GM23248 (cell line): Measurements from ENCODE around the gene UNC50.

ENCODE experiments used
- EZH2 ChIP-seq: fragments of 200-600 bp; sonication (generic); IDR thresholded peaks from 2 replicates; pipeline ENCODE4 v1.6.1; 2018; ENCODE audit warnings: antibody characterized with exemption, mild to moderate bottlenecking; ENCODE audit not compliant: insufficient read depth, poor library complexity, severe bottlenecking
- EZH2phosphoT487 ChIP-seq: fragments of 200-600 bp; sonication (generic); IDR thresholded peaks from 2 replicates; pipeline ENCODE4 v1.6.1; 2018; ENCODE audit warnings: antibody characterized with exemption, moderate library complexity, mild to moderate bottlenecking, low read depth; ENCODE audit not compliant: insufficient read depth

DNA sequence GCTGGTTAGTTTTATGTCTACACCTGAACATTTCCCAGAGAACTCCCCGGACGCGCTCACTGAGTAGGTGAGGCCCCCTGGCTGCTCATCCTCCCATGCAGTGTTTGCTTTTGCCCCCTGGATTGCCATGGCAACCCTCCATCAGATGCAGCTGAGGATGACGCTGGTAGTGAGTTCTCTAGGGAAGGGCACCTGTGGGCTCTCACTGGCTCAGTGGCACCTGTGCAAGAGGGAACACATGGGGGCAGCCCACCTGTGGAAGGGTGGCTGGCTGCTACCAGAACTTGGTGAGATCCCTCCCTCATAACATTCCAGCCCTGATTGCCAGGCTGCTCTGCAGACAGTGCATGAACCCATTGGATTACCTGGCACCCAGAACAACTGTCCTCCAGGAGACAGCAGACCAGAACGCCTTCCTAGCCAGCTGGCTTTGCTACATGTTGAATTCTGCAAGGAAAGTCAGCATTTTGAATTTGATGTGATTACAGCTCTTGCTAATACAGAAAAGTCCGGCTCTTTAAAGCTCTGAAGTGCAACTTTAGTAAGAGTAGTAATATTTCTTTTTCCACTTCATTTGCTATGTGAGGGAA lies 21.7 kb upstream of the UNC50 start:
- TF ChIP-seq EZH2 = no peak
- no peak for TF ChIP-seq EZH2phosphoT487
